NK-92 treated with Interleukin-12 subunit alpha and Interleukin-12 subunit beta, amount 100 ng/mL, for 24 hours (cell line): ENCODE results near the gene OMP.
A peak's percentile ranks its signal among the peaks of the same experiment; 100 is the strongest.
"Not testable (repeated sequence)": the region's sequence is repeated elsewhere in the genome, so short reads cannot be mapped to it uniquely, and the experiment has no call there.

ENCODE experiments used
- DNase-seq: peaks from one replicate; lab custom pipeline; 2025; lab: John Stamatoyannopoulos, UW

The OMP gene

DNA sequence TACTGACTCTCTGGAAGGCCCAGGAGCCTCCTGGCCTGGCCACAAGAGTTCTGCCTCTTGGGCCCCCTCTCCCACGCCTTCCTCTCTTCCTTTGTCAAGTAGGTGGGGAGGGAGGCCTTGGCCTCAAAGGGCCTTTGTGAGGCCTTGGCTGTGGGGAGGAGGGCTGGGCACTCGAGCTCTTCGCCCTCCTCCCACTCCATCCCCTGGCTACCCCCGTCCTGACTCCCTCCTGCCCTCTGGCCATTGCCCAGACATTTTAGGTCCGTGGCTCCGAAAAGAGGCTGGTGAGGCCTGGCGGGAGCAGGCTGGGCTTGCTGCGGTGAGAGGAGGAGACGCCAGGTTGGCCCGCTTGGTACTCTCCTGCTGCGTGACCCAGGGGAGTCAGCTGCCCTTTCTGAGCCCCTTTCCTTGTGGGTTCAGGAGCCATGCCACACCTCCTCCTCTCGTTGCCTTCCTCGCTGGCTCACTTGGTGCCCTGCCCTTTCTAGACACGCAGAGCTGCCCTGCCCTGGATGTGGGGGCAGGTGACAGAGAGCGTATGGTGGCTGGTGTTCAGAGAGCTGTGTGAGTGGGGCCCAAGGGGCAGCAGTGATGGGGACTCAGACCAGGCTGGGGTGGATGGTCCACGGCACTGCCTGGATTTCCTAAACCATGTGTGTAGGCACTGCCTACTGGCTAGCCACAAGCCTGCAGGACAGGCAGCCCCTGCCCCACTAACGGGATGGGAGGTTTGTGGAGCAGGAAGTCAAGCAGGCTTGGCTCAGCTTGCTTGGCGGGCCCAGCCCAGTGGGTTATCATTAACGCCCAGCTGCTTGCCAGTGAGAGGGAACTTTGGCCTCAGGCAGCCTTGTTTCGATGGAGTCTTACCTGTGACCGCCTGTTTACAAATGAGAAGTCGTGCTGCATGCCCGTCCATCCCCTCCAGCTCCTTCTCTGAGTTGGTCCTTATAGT, 15.8 kb upstream of the OMP start:
- DNase-seq = no peak

DNA sequence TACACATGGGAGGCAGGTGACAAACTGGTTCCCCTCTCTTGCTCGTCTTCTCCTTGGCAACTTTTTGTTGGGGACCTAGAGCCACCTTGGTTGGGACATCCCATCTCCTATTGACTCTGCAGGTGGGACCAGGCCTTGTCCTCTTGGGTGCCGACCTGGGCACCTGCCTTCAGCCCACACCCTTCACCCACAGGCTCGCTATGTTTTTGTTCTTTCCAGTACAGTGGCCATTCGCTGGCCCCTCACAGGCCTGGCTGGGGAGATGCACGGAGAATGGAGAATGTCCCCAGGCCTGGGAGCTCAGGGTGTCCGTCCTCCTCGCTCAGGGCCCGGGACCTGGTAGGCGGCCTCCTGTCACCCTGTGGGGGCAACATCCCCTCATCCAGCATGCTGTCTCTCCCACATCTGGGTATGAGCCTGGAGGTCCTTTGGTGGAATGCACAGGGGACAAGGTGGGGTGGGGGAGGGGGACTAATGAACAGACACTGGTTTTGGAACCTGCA, 14.9 kb upstream of the OMP start:
- DNase-seq = no peak

DNA sequence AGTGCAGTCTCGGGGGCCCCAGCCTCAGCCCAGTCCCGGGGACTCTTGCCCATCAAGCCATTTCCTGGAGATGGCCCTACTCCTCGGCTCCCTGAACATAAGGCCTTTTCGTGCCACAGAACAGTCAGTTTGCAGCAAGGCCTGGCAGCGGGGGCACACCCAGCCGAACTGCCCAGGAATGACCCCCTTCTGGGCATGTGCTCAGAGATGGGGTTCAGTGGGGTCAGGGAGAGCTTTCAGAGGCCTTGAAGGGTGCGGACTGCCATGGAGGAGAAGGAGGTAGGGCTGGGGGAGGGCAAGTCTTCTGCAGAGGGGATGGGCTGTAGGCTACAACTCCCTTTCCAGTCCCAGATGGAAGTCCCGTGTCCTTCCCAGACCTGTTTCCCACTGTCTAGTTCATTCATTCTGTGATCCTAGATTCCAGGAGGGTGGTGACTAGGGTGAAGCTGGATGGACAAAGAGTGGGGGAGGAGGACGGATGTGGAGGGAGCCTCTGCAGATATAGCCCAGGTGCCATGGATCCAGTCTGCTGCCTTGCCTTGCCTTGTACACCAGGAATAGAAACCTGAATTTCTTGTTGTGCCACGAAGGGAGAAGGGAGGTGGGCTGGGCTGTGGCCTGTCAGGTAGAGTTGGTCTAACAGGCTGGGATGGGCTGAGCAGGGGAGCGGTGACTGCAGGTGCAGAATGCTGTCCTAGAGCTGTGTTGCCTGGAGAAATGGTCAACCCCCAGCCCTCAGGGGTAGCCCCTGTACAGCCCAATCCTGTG, 14.2 kb upstream of the OMP start:
- DNase-seq = no peak

DNA sequence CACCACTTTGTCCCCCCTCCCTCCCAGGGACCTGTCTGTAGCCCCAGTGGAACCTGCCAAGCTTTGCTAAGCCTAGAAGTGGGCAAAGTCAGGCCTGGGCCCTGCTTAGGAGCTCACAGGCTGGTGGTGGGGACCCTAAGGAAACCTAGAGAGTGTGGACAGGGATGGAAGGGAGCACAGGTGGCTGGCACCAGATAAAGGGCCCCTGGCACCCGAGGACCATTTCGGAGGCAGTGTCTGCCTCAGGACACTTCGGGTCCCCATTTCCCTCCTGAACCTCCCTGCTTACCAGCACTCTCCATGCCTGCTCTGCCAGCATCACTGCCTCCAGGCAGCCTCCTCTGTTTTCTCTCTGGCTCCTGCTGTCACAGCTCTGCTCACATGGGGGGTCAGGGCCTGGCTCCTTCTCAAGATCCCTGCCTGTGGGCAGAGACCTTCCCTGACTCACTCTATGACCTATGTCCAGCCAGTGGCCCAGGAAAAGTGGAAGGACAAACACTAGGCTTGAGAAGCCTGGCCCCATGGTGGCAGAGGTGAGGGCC, 13.6 kb upstream of the OMP start:
- DNase-seq = no peak

DNA sequence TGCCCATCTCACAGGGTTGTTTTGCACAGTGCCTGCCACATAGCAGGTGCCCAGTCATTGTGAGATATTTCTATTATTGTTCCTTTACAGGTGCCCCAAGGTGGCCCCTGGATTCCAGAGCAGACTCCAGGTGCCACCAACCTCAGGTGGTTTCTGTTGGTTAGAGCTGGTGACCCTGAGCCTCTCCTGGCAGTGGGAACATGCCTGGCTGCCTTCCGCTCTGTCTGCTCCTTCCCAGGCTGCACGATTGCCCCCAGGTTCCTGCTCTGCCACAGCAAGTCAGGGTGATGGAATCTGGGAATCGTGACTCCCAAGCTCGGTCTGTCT, 12.6 kb upstream of the OMP start:
- no peak for DNase-seq

DNA sequence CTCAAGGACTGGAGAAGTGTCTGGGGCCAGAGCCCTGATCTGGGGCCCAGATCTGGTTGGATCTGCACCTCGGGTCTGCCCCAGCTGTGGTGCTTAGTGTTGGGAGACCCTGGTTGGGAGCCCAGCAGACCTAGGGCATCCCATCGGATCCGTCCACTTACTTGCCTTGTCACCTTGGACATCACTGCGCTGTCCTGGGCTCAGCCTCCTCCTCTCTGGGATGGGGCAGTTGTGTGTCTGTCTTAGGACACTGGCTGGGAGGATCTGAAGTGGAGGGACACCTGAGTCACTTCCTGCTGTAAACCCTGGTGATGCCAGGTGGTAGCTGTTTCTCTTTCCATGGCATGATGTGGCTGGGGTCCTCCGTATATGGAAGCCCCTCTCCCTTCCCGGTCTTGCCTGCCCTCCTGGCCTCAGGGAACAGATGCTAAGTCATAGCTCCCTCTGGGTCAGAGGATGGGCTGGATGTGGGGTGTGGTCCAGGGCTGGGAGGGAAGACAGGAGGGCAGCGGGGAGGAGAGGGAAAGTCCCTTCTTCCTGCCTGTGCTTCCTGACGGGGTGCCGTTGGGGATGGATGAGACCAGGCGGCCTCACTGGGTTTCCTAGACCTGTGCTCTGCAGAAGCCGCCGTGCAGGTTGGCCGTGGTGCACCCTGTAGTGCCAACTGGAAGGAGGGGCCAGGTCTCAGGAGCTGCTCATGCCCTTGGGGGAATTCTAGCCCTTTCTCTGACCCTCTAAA, 12.1 kb upstream of the OMP start:
- DNase-seq = no peak

DNA sequence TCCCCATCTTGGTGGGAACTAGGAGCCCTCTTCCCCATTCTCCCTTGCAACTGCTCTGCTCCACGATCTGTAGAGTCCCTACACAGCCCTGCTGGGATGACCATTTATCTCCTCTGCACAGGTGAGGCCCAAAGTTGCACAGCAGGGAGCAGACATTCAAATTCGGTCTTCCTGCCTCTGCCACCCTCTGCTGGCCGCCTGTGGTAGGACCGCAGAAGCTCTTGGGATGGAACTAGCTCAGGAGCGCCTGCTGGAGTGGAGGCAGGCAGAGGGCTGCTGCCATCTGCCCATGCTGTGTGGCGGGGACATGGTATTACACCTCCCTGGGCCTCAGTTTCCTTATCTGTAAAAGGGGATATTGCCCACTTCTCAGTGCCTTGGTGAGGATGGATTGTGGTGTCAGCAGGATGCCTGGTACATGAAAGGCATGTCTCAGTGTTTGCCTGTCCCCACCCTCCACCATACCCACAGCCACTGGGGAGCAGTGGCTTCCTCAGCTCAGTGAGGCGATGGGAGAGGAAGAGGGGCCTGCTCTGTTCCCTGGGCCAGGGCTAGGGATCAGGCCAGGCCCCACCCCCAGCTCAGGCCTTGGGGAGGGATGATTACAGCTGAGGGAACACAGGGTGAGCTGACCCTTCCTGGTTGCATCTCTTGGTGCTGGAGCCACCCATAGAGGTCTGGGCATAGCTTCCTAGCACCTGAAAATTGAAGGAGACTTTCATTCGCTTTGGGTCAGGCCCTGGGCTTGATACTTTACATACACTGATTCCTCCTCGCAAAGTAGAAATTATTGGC, 11.3 kb upstream of the OMP start:
- peak; percentile 43 for DNase-seq

DNA sequence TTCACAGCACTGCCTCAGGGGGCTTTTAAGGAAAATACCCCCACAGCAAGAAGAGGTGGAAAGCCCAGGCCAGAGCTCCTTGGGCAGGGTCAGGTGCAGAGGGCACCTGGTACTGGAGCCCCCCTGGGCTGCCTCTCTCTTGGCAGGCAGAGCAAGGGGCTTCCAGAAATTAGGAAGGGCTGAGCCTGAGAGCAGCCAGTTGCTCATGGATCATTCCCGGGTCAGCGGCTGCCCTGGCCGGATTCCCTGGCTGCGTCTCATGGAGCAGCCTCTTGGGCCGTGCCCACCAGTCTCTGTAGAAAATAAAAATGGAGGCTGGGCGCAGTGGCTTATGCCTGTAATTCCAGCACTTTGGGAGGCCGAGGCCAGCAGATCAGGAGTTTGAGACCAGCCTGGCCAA, 10.3 kb upstream of the OMP start:
- DNase-seq = no peak

DNA sequence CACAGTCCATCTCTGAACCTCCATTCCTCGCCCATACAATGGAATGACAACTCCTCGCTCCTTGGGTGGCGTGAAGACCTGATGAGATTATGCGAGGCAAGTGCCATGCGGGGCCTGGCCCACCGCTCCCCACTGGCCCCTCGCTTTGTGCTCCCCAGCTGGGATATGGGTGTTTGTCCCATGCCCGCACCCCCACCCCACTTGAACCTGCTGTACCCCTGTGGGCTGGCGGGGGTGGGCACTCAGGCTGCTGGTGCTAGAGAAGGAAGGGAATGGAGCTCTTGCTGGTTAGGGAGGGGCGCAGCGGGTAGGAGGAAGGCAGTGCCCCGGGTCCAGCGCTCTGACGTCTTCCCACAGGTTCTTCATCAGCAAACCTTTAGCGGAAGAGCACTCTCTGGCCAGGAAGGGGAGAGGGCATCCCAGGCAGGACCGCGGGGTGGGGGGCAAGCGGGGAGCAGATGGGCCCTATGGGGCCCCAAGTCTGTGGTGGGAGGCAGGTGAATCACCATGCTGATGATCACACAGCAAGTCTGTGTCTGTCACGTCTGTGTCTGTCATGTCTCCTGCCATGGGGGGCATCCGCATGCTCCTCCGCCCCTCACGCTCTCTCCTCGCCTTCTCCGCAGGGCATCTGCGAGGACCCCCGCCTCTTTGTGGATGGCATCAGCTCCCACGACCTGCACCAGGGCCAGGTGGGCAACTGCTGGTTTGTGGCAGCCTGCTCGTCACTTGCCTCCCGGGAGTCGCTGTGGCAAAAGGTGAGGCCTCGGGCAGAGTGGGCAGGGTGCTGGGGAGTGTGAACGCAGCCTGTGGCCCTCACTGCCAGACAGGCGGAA, 9.4 kb upstream of the OMP start:
- no peak for DNase-seq

DNA sequence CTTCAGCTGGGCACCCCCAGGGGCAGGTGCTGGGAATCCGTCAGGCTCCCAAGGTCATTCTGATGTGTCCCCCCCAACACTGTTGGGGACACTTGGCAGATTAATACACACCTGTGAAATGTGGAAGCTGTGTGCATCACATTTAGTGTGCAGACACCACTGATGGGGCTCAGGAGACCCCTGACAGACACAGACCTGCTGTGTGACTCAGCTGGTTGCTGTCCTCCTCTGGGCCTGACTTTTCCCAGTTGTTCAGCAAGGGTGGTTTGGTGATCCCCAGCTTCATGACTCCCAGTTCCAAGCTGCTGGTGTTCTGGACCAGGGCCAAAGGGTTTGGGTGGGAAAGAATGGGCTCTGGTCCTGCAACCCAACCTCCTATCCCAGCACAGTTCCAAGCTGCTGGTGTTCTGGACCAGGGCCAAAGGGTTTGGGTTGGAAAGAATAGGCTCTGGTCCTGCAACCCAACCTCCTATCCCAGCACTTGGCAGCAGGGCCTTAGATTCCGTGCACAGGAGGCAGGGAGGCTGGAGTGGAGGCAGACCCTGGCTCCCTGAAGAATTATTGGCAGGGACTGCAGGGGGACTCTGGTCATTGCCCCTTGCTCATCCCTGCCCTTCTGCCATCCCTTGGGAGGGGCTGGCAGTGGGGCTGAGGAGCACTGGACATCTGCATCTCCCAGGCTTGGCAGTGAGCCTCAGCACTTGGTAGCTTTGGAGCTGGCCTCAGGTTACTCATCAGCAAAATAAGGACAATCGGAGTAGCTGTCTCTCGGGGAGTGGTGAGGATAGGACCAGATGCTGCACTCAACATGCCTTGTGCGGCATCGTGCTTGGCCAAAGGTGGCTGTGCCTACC, 8.4 kb upstream of the OMP start:
- no peak for DNase-seq

DNA sequence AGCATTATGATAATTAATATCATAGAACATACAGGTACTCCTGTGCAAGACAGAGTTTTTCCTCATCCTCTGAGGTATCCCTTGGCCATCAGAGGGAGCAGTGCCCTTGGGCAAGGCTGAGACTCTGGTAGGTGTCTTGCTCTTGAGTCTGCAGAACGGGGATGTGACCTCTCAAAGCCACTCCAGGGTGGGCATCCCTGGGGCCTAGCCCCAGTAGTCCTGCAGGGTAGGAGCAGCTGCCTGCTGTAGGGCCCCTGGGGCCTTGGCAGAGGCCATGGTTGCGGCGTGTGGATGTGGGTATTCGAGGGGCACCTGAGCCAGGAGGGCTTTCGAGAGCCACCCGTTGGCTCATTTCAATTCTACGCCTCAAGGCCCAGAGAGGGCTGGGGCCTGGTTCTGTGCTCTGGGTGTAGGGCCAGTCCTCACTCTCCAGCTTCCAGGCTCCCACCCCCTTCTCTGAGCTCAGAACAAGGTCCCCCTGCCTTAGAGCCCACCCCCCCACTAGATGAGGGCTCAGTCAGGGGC, 7.7 kb upstream of the OMP start:
- no peak for DNase-seq

DNA sequence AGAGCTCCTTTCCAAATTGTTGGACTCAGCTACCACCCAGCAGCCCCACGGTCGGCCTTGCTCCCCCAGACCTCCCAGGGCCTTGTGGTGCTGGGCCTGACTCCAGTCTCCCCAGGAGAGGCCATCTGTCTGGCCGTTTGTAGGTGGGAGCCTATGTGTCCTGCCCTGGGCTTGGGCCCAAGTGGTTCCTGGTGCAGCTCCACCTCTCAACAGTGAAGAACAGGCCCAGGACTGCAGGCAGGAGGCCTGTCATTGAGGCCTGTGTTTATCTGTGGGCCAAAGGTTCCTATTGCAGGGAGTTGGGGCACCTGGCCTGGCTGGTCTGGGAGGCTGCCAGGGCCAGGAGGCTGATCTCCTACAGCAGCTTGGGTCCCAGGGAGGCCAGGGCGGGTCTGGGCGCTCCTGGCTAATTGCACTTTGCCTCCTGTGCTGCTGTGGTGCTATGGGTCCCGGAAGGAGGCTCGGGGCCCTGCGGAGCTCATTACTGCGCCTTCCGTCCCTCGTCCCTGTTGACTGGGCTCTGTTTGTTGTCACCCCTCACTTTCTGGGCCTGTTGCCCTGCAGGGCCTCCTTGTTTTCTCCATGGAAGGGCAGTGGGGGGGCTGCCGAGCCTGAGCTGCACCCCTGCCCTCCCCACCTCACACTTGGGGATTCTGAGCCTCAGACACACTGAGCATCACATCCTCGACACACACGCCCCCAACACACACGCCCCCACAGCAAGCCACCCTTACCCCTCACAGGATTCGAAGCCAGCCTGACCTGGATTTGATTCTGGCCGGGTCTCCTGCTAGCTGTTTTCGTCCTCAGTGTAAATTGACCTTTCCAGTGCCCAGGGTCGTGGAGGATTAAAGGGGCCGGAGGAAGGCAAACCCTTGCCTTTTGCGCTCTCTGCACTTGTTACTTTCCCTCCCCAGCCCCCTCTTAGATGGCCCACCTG, 6.8 kb upstream of the OMP start:
- DNase-seq = no peak

DNA sequence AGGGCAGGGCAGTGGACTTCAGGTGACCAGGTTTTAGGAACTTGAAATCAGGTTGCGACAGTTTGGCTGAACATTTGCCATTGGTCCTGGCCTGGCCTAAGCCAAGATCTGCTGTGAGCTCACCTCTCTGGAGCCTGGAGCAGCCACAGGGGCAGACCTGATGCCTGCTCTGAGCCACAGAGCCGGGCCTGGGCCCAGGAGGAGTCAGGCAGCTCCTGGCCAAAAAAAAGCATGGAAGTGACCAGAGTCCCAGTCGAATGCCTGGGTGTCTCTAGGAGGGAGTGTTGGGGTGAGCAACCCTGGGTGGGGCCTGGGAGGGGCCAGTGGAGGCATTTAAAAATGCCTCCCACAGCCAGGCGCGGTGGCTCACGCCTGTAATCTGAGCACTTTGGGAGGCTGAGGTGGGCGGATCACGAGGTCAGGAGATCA, 6.0 kb upstream of the OMP start:
- no peak for DNase-seq

DNA sequence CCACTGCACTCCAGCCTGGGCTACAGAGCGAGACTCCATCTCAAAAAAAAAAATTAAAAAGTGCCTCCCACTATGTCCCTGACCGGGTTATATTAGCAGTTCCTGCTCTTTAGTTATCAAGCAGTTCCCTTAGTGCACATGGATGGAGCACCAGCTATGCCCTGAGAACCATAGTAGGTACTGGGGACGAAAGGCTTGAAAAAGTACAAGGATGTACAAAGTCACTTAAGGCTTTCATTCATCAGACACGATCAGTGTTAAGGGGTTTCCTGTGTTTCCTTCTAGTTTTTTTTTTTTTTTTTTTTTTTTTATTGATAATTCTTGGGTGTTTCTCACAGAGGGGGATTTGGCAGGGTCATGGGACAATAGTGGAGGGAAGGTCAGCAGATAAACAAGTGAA, 5.5 kb upstream of the OMP start:
- DNase-seq = not testable (repeated sequence)

DNA sequence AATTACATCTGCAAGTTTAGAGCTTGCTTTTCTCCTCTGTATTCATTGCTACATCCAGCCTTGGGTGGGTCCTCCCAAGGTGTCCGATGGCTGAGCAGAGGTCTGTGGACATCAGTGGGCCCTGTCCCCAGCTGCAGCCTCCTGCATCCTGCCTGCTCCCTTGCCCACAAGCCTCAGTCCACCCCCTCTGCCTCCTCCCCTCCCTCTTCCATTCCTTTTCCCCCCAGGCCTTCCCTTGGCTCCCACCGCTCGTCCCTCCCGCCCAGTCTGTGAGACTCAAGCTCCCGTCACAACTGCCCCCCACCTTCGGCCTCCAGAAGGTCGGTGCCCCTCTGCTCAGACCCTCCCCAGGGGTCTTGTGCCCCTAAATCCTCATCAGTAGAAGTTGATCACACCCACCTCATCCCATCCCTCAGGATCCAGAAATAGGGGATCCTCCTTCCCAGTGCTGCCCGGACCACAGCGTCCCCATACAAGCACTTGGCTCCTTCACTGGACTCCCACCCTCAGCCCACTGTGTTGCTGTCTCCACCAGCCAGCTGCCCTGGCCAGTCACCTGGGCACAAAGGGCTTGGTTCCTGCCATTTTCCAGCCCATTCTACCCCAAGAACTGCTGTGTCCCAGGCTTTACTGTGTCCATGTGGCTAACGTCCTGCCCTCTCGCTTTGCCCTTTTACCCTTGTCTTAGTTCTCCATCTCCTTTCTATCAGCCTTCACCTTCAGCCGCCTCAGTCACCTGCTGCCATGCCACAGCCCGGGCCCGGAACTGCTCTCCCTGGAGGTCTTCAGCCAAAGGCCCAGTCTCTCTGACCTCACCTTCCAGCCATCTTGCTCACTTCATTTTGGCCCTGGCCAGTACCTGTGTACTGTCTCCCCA, 2.2 kb upstream of the OMP start:
- no peak for DNase-seq

DNA sequence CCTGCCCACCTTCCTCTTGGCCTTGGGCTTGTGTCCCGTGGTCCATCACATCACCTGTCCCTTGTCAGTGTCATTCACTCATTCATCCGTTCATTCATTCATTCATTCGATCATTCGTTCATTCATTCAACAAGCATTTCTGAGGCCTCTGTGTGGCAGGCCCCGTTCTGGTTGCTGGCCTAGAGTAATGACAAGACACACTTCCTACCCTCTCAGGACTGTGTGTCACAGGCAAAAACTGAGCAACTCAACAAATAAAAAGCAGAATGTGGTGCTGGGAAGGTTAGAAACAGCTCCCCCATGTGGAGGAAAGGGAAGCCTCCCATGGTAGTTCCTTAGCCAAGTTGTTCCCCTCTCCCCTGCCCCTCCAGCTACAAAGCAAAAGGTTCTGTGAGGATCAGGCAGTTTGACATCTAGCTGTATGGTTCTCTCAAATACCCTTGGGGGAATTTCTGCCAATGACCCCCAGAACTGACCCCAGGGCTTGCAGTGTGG, 1.6 kb upstream of the OMP start:
- no peak for DNase-seq

DNA sequence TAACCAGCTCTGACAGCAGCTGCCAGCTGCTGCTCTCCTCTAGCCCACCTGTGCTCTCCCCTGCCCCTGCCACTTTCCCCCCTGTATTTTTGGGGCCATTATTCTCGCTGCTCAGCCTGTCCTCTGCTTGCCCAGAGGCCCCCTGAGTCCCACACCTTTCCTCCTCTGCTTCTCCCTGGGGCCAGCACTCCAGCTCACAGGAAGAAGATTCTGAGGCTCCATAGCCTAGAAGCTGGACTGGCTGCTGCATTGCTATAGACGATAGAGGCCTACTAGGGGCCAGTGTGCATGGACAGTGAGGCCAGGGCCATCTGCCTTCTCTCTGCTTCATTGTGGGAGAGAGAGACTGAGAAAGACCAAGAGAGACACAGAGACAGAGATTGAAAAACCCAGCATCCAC, 679 bp downstream of the OMP start:
- DNase-seq = no peak
